Measurements from ENCODE around the gene UBE3A.

- no peak for TF ChIP-seq TARDBP (IDR thresholded peaks at IDR 0.05)
- TF ChIP-seq SP1 (IDR thresholded peaks at IDR 0.05), result no peak
- TF ChIP-seq ELF4 (IDR thresholded peaks at IDR 0.05), result no peak
- TF ChIP-seq HDGF (IDR thresholded peaks at IDR 0.05; ENCODE audit: borderline replicate concordance), result no peak
- TF ChIP-seq BHLHE40 (IDR thresholded peaks at IDR 0.05; ENCODE audit: borderline replicate concordance), result no peak
- no peak for TF ChIP-seq CTBP1 (IDR thresholded peaks at IDR 0.05; ENCODE audit: borderline replicate concordance)
- TF ChIP-seq, protein P1, sequence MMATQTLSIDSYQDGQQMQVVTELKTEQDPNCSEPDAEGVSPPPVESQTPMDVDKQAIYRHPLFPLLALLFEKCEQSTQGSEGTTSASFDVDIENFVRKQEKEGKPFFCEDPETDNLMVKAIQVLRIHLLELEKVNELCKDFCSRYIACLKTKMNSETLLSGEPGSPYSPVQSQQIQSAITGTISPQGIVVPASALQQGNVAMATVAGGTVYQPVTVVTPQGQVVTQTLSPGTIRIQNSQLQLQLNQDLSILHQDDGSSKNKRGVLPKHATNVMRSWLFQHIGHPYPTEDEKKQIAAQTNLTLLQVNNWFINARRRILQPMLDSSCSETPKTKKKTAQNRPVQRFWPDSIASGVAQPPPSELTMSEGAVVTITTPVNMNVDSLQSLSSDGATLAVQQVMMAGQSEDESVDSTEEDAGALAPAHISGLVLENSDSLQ (IDR thresholded peaks at IDR 0.05), result no peak
- TF ChIP-seq FOXA1 (IDR thresholded peaks at IDR 0.05), result no peak
Measured at GRCh38 chr15:25406846-25407245, 32.0 kb downstream of the UBE3A start.

Data from HEK293T (cell line).